Measurements from ENCODE around the gene RAB5IF.
"Not testable (repeated sequence)": the region's sequence is repeated elsewhere in the genome, so short reads cannot be mapped to it uniquely, and the experiment has no call there.

The RAB5IF gene

DNA sequence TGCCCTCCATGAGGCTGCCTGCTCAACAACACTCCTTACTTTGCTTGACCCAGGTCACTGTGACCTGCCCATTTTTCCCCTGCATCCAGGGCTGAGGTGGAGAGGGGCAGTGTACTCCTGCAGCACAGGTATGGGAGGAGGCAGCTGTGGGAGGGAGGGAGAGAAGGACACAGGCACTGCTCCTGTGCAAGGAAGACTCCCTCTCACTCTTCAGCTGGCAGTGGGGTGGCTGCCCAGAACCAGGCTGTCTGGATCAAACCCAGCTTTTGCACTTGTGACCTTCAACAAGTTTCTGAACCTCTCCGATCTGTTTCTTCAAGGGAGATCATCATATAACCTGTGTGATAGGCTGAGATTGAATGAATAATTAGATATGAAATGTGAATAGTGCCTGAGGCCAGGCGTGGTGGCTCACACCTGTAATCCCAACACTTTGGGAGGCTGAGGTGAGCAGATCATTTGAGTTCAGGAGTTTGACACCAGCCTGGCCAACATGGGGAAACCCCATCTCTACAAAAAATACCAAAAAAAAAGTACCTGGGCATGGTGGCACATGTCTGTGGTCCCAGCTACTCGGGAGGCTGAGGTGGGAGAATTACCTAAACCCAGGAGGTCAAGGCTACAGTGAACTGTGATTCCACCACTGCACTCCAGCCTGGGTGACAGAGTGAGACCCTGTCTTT lies 18.1 kb upstream of the RAB5IF start:
- no peak for DNase-seq

DNA sequence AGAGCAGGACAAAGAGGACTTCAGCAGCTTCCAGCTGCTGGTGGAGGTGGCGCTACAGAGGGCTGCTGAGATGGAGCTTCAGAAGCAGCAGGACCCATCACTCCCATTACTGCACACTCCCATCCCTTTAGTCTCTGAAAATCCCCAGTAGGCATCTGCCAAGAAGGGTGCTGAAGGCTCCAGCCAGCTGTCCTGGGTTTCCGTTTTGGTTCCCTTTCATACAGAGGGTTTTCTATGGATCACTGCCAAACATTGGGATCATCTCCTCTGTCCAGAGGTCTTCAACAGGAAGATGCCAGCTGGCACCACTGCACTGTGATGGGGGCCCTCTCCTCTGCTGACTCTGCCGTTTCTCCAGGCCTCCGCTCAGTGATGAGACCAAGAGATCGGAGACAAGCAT lies 14.3 kb upstream of the RAB5IF start:
- no peak for DNase-seq

DNA sequence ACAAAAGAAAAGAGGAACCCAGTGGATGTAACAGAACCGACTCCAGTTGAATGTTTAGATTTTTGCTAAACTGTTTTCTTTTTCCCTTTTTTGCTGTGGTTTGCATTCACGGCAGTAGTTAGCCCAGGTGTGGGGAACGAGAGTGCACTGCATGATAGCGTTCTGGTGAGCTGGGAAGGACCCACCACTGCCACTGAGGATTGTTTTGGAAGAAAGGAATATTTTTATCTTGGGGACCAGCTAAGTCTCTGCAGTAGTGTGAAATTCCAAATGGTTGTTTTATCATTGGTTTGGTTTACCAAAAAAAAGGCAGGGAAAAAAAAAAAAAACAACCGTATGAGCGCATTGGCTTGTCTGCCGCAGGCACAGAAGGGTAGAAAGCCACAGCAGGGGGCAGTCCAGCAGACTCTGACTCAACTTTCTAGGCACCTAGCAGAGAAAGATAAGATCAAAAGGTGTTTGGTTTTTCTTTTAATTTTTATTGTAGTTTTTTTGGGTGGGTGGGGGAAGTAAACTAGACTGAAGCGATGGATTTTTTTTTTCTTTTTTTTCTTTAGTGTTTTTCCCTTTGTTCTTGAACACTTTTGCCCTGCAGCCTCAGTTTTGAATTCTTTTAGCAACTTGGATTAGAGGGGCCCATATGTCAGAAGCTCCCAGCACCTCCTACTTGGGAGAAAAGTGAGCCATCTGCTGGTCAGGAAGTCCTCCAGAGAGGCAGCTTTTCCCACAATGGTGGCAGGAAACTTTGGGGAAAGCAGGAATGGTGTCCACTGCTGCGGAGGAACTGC lies 13.5 kb upstream of the RAB5IF start:
- peak in 1 of 2 experiments; percentile 43 for DNase-seq

DNA sequence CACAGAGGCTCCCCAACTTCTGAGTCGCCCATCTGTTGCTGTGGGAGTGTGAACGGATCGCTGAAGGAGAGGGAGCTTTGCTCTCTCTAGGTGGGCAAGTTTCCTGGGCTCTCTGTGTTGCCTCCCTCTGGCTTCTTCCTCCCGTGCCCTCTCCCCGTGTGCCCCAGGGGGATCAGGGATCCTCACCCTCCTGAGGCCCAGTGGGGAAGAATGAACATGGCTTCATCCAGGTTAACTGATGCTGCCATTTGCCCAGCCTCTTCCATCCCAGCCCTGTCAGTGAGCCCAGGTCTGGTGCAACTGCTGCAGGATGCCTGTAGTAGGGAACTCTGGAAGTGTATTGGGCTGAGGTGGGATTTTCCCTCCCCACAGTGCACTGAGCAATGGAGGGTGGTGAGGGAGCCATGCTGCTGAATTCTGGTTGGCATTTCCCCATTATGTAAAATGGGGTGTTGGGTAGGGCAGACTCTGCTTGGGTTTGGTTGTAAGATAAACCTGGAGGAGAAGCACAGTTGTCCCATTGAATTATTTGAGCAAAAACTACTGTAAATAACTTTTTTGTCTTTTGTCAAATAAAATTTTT lies 12.1 kb upstream of the RAB5IF start:
- no peak for DNase-seq

DNA sequence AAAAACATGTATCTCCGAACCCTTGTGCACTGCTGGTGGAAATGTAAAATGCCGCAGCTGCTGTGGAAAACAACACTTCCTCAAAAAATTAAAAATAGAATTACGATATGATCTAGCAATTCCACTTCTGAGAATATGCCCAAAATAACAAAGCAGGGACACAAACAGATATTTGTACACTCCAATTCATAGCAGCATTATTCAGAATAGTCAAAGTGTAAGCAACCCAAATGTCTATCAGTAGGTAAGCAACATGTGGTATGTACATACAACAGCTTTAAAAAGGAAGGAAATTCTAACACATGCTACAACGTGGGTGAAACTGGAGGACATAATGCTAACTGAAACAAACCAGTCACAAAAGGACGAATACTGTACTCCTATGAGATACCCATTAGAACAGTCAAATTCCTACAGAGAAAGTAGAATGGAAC lies 5.7 kb upstream of the RAB5IF start:
- no peak for DNase-seq

DNA sequence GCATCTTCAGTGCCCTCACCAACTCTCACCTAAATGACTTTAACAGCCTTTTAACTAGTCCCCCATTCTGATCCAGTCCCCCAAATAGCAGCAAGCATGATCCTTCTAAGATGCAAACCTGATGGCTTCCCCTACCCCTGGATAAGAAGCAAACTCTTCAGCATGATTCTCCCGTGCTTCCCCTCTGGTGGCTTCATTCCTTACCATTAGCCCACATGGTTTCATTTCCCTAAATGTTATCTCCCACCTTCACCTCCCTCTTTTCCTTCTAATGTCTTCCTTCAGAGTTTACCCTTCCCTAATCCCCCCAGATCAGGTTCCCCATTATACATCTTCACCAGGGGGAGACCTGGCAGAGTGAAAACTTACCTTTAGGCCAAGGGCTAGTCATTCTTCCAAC lies 4.0 kb upstream of the RAB5IF start:
- no peak for DNase-seq

DNA sequence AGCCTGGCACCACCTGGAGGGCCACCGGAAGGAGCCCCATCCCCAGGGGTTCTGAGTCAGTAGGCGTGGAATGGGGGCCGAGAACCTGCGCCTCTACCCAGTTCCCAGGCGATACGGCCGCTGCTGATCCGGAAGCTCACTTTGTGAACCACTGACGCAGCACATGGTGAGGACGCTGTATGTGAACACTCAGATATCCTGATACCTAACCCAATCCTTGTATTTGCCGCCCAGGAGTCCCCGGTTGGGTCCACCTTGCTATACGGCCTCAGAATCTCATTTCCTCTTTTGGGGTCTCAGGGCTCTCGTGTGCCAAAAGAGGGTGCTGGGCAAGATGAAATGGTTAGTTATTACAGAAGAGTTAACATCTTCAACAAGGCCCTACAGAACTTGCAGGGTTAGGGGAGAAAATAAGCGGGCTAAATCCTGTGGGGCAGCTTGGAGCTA lies 604 bp upstream of the RAB5IF start:
- DNase-seq, result peak in 1 of 2 experiments; percentile 64

DNA sequence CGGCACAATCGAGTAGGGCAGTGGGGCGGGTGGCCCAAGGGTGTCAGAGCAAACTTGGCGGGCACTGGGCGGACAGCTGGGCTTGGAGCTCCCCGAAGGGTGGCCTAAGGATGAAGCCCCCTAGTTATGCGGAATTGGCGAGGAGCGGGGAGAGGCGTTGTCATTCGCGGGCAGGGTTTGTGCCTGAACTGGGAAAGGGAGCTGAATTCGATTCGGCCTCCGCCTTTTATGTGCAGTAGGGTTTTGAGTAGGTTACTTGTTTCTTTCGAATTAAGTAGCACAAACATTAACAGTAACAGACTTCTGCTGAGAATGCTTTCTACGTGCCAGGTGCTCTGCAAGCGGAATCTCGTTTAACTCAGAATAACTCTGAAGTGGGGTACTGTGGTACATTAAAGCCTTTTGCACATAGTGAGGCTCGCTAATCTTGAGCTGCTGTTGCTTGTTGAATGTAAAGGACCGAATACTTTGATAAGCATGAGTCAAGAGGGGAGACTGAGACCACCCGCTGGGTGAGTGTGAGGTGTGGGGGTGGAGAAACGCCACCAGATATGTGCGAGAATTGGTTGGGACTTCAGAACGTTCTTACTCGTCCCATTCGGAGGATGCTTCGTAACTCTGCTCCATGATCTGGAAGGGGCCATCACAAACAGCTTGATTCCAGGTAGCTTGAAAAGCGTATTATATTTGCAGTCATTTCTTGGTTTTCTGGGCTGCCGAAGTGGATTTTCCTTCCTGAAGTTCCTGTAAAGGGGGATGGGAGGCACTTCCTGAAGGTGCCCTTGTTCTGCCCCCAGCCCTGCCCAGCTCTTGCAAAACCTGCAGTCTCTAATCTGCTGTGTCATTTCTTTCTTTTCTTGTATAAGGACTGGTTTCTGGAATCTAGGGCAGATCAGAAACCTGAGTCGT lies 833 bp downstream of the RAB5IF start:
- DNase-seq, result no peak

DNA sequence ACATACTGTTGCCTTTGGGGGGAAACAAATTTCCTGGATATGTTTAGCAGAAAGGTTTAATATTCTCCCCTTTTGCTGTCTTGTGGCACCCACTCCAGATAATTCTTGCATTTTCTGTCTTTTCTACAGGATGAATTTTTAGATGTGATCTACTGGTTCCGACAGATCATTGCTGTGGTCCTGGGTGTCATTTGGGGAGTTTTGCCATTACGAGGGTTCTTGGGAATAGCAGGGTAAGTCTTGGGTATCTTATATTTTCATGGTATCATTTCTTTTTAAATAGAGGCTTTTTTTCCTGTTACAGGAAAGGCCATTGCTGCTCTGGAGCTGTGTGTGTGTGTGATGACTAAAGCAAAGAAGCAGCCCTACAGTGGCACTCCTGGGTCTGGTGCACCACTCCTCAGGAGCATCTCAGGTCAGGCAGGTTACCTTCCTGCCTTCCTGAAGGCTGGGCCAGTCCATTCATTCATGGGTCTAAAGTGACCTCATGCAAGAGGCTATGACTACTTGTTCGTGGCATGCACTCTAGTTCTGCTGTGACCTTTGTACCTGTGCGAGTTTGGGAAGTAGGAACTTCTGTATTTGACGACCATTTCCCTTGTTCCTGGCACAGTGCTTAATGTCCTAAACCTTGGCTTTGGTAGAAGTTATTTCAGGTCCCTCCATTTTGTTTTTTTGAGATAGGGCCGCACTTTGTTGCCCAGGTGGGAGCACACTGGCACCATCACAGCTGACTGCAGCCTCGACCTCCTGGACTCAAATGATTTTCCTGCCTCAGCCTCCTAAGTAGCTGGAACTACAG lies 2.2 kb downstream of the RAB5IF start:
- DNase-seq, result no peak

DNA sequence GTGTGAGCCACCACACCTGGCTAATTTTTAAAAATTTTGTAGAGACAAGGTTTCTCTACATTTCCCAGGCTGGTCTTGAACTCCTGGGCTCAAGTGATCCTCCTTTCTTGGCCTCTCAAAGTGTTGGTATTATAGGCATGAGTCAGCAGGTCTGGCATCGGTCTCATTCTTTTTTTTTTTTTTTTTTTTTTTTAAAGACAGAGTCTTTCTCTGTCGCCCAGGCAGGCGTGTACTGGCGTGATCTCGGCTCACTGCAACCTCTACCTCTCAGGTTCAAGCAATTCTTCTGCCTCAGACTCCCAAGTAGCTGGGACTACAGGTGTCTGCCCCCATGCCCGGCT lies 2.8 kb downstream of the RAB5IF start:
- DNase-seq, result not testable (repeated sequence)

DNA sequence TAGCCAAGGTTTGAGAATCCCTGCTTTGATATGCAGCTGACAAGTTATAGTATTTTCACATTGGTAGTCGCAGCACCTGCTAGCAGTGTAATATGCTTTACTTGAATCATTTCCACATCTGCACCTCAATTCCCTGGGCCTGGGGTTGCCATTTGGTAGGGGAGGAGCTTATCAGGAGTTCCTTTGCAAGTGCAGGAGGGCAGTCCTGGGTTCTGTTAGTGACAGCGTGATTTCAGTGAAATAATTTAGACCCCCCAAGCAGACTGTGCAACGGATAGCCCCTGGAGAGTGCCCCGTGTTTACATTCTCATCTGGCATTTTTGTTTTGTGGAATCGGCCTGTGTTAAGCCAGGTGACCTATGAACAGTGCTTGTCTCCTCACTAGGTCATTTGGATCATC lies 6.0 kb downstream of the RAB5IF start:
- DNase-seq, result no peak

DNA sequence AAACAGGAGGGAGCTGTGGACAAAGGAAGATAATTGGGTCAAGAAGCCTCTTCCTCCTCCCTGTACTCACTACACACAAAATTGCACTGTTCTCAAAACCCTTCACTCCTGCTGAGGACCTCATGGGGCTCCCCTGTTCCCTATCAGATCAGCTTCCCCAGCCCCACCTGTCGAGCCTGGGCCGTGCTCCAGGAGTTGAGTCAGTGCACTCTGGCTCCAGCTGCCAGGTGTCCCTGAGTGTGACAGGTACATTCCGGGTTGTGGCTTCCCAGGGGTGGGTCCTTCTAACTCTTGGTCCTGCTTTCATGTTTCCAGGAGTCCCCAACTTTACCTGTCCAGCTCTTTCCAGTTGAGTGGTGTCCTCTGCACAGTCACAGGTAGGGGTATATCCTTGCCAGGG lies 8.4 kb downstream of the RAB5IF start:
- no peak for DNase-seq

DNA sequence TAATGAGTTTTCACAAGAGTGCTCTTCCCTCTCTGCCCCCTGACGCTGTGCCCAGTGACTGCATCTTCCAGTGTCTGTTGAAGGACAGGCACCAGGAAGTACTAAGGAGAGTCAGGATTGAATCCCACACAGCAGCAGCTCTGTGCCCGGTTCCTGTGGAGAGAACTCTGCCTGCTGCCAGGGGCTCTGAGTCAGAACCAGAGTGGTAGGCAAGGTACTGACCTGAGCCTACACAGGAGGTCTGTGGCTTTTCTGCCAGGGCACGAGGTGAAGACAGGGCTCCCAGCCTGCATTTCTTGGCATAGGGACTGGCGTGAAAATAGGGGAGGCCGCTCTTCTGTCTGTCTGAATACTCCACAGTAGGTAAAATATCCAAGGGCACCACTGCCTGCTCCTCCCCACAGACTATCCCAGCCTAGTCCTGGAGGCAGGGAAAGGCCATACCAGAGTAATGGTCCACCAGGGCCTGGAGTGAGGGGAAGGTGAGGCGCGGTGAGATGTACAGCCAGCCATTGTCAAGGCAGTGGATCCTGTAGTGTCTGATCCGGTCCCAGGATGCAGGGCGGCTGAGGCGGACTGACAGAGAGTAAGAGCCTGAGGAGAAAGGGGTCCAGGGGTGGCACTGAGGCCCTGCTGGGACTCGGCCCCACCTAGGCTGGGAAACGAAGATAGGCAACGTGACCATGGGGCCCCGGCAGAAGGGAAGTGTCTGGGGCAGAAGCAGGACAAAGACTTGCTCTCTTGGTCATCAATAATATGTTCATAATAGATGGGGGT lies 9.4 kb downstream of the RAB5IF start:
- no peak for DNase-seq

DNA sequence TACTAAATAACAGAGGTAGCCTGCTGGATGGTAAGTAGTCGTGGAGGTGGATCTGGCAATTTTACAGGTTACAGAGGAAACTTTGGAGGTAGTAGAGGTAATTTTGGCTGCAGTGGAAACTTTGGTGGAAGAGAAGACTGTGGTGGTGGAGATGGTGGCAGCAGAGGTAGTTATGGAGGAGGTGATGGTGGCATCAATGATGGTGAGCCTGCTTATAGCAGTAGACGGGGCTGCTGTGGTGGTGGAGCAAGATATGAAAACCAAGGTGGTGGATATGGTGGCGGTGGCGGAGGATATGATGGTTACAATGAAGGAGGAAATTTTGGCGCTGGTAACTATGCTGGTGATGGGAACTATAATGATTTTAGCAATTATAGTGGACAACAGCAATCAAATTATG lies 15.3 kb downstream of the RAB5IF start:
- no peak for DNase-seq

DNA sequence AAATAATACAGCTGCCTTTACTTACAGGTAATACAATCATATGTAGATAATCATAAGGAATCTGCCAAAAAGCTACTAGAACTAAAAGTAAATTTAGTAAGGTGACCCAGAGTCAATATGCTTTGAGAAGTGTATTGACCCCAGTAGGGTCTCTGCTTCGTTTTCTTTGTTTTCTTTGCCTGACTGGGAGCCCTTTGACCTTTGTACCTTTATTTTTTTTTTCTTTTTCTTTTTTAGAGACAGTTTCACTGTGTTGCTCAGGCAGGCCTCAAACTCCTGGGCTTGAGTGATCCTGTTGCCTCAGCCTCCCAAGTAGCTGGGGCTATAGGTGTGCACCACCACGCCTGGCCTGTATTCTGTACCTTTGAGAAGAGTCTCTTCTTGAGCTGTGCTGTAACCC lies 17.9 kb downstream of the RAB5IF start:
- no peak for DNase-seq

DNA sequence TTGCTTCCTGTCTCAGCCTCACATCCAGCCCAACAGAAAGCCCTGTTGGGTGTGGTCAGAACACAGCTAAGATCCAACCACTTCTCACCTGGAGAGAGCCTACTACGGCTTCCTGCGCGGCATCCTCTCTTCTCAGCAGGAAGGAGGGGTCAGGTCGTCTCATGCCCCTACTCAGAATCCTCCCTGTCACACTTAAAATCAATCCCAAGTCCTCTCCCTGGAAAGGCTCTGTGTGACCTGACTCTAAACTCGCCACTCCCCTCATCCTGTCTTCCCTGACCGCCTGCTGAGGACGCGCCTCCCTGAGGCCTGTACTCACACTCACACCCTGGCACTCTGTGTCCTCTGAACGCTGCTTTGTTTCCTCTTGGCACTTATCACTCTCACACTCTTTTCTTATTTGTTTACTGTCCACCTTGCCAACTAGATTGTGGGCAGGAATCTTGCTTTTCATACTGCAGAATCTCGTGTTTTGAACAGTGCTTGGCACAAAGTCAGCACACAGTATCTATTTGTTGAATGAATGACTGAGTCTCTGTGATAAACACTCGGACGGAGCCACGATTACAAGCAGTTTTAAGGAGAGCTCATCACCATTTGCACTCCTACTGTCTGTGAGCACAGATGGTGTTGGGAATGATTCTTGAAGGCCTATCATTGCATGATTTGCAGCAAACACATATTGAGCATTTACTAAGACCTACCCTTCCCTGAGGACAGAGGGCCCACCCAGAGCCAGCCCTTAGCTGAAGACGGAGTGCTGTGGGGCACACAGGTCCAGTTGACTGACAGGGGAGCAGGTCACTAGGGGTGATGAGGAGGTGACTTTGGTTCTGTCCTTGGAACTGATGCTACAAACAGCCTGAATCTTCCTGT lies 18.7 kb downstream of the RAB5IF start:
- no peak for DNase-seq

DNA sequence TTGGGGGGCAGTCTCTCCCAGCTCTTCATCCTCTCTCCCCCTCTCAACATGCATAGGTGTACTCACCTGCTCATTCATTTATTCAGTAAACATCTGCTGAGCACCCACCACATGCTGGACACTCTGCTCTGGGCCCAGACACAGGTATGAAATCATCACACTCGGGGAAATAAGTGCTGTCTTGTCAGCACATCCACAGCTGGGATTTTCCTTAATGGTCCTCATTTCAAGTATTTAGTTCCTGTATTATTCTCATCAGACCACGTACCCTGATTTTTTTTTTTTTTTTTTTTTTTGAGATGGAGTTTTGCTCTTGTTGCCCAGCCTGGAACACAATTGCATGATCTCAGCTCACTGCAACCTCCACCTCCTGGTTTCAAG lies 19.4 kb downstream of the RAB5IF start:
- DNase-seq, result no peak

DNA sequence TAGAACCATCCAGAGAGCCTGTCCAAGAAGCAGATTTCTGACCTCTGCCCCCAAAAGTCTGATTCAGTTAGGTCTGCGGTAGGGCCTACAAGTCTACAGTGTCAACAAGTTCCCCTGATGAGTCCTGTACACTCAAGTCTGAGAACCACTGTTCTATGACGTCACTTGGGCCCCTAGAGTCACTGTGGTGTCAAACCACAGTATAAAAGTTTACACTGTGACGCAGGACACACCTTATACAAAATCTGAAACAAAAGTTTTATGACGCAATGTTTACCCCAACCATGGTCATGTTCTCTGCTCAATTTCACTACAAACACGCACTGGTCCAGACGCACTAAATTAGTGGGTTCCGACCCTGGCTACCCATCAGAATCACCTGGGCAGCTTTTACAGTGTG lies 22.5 kb downstream of the RAB5IF start:
- DNase-seq, result no peak

DNA sequence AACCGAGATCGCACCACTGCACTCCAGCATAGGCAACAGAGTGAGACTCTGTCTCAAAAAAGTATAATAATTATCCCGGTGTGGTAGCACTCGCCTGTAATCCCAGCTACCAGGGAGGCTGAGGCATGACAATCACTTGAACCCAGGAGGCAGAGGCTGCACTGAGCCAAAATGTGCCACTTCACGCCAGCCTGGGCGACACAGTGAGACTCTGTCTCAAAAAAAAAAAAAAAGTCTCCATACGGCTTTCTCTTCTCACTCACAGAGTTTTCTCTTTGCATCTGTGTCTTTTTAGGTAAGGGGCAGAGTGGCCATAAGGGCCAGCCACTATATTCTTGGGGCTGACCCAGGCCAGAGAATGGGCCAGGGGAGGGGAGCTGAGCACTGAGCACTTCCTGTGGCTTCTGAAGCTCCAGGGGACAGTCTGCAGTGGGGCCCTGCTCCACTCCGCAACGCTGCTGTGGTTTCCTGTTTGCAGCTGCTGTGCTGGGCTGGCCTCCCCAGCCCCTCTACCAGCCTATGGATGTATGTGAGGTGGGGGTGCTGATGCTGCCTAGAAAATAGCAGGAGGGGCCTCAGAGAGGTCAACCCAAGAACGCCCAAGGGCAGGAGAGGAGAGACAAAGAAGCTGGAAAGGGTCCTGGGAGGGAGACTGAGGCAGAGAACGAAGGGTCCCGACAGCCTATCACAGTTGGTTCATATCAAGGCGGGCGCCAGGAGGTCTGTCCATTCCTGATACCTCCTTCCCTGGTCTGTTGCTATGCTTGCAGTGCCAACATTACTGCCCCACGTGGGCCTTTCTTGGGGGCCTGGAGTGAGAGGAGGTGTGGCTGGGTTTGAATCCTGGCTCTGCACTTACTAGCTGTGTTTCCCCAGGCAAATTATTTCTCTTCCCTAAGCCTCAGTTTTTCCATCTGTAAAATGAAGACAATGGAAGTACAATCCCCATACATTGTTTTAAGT lies 24.4 kb downstream of the RAB5IF start:
- DNase-seq, result no peak
